Bronchial smooth muscle cell (primary cell): ENCODE measurements around the gene FTMT. TPM values are rescaled to one million over a fixed set of nuclear protein-coding genes. Genes with fewer than 3 reads are reported as not detected.

Source experiments
- total RNA-seq: library from RNA; depleted of rRNA; stranded (reverse); fragments of >200 nt; gene quantifications from 2 replicates; pipeline ENCODE4 v1.2.1, GENCODE V29; 2014

Gene FTMT
- not detected in 2 replicates for total RNA-seq

GRCh38 chr5:121851643-121852574, at the start of gene FTMT:
TSS of gene FTMT (plus strand) at chr5:121851882. CDS start at chr5:121851964, 82 bp downstream.

Other genes with a start within 250 kb of the FTMT start
- 8.2 and 11.2 TPM in 2 replicates for gene SRFBP1, start 110.1 kb downstream of the FTMT start, total RNA-seq
- gene LOX, start 226.4 kb downstream of the FTMT start, total RNA-seq, result 20.0 and 38.6 TPM in 2 replicates